ENCODE results near the gene GRIN2C. TPM values are rescaled to one million over a fixed set of nuclear protein-coding genes. Genes with fewer than 3 reads are reported as not detected.

GRIN2C gene
- total RNA-seq, 1 donor from 2014 or later = 0.12 TPM

DNA sequence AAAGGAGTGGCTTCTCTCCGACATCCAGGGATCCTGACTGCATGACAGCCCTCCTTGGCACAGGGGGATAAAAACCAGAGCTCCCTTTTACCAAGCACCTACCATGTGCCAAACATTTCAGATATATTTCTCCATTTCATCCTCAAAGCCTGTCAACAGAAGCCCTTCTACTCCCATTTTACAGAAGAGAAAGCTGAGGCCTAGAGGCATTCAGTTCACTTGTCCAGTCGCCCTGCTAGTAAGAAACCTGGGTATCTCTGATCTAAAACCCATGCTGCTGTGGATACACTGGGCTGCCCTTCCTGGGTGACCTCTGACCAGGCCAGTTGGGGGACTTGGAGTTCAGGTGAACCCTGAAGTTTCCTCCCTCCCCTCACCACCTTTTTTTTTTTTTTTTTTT, 19.0 kb upstream of the GRIN2C start:
- TF ChIP-seq, protein P1, sequence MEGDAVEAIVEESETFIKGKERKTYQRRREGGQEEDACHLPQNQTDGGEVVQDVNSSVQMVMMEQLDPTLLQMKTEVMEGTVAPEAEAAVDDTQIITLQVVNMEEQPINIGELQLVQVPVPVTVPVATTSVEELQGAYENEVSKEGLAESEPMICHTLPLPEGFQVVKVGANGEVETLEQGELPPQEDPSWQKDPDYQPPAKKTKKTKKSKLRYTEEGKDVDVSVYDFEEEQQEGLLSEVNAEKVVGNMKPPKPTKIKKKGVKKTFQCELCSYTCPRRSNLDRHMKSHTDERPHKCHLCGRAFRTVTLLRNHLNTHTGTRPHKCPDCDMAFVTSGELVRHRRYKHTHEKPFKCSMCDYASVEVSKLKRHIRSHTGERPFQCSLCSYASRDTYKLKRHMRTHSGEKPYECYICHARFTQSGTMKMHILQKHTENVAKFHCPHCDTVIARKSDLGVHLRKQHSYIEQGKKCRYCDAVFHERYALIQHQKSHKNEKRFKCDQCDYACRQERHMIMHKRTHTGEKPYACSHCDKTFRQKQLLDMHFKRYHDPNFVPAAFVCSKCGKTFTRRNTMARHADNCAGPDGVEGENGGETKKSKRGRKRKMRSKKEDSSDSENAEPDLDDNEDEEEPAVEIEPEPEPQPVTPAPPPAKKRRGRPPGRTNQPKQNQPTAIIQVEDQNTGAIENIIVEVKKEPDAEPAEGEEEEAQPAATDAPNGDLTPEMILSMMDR (IDR thresholded peaks at IDR 0.05; ENCODE audit: partially characterized antibody, unreplicated experiment) = no peak

DNA sequence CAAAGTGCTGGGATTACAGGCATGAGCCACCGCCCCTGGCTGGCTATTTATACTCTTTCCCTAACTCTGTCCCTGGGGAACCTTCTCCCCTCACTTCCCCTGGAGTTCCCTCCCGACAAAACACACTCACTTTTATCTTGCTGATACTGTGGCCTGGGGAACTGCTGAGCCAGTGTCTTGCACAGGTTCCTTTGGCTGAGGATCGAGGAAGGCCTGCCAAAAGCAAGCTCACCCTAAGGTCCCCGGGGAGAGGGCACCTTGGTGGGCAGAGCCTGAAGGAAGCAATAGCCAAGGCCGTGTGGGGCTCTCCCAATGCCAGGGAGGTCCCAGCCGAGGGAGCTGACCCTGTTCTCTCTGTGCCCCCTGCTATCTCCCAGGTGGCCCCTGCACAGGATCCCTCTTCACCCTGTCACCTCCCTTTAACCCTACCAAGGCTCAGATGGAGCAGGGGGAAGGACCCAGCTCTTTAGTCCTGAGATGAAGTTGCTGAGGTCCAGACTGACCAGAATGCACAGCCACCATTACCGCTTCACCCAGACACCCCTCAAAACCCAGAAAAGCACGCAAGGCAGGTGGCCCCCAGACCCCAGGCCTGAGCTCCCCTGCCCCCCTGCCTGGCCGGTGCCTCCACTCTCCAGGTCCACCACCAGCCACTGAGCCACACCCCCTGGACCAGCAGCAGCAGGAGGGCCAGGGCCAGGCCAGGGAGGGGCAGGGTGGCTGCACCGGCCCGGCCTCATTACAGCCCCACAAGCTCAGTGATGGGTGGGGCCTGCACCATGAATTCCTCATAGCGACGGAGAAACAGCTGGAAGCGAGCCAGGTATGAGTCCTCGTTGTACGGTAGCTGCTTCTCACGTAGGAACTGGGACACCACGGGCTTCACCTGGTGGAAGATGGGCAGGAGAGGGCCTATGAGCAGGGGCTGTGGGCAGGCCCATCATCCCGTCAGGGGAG, 18.2 kb upstream of the GRIN2C start:
- Mint-ChIP-seq H3K27me3 (ENCODE audit: unreplicated experiment) (peaks cover 11% of the 10 kb centered on the region), H3K27ac (ENCODE audit: unreplicated experiment) (no peak overlapping the region), H3K4me3 (ENCODE audit: unreplicated experiment) (no peak overlapping the region), H3K4me1 (ENCODE audit: low read depth, unreplicated experiment) (peaks cover 2% of the 10 kb centered on the region), H3K9me3 (ENCODE audit: unreplicated experiment) (peaks cover 10% of the 10 kb centered on the region), H3K36me3 (ENCODE audit: unreplicated experiment) (no peaks in the 10 kb centered on the region)
- no peak for DNase-seq
- TF ChIP-seq, protein P1 (IDR thresholded peaks at IDR 0.05; ENCODE audit: partially characterized antibody, unreplicated experiment) = no peak

More for the DNA sequence above, 19.0 kb upstream of the GRIN2C start:
- no peak for DNase-seq
- peaks cover 7% of the 10 kb centered on the region for H3K27me3 Mint-ChIP-seq (ENCODE audit: unreplicated experiment)
- H3K4me1 Mint-ChIP-seq (ENCODE audit: low read depth, unreplicated experiment) = peaks cover 2% of the 10 kb centered on the region
- H3K36me3 Mint-ChIP-seq (ENCODE audit: unreplicated experiment) = no peaks in the 10 kb centered on the region
- no peak overlapping the region for H3K4me3 Mint-ChIP-seq (ENCODE audit: unreplicated experiment)
- no peak overlapping the region for H3K27ac Mint-ChIP-seq (ENCODE audit: unreplicated experiment)
- peaks cover 4% of the 10 kb centered on the region for H3K9me3 Mint-ChIP-seq (ENCODE audit: unreplicated experiment)

DNA sequence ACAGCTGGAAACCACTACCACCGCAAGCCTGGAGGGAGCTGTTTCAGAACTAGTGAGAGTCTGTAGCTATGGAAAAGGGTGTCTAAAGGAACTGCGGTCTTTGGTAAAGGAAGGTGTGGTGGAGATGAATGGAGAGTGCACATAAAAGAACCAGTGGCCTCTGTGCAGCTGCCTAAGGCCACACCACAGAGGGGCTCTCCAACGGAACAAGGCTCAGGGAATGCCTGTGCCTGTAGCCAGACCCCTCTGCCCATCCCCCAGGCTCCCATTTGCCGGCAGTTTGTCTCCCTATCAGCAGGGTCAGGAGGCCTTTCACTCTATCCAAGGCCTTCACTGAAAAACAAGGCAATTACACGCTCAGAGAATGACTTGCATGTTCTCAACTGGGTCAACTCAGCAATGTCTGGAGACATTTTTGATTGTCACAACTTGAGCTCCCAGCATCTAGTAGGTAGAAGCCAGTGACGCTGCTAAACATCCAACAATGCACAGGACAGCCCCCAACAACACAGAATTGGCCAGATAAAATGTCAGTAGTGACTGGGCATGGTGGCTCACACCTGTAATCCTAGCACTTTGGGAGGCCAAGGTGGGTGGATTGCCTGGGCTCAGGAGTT, 16.4 kb upstream of the GRIN2C start:
- DNase-seq = no peak
- Mint-ChIP-seq H3K4me3 (ENCODE audit: unreplicated experiment) (no peak overlapping the region), H3K9me3 (ENCODE audit: unreplicated experiment) (peaks cover 10% of the 10 kb centered on the region), H3K27ac (ENCODE audit: unreplicated experiment) (no peak overlapping the region), H3K36me3 (ENCODE audit: unreplicated experiment) (no peaks in the 10 kb centered on the region), H3K27me3 (ENCODE audit: unreplicated experiment) (peaks cover 12% of the 10 kb centered on the region), H3K4me1 (ENCODE audit: low read depth, unreplicated experiment) (peaks cover 6% of the 10 kb centered on the region)
- TF ChIP-seq, protein P1 (IDR thresholded peaks at IDR 0.05; ENCODE audit: partially characterized antibody, unreplicated experiment) = no peak

DNA sequence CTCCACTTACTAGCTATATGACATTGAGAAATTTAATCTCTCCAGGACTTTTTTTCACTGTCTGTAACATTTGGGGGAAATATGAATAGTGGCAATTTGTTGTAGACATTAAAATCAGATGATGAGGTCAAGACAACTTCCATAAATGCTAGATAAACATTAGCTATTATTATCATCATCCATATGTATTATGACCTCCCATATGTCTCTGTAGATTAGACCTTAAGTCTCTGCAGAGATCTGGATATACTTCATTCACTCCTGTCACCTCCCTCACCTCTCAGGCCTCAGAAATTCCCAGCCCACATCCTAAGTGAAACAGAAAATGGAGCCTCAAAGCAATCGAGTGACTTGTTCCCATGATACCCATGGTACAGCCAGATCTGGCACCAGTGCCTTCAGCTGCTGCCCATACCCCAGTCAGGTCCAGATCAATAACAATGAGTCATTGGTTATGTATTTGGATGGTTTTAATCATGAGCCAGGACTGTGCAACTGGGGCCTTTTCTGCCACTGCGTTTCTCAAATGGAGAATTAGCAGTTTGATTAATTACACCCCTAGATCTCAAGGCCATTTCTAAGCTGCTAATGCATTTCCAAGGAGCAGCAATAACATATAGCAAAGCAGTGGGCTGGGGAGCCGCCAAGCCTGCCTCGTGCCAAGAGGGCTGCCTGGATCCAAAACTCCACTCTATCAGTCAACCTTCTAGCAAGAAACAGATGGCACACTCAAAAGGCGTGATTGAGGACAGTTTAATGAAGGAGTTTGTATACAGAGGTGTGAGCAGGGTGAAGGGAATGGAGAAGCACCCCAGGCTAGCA, 15.7 kb upstream of the GRIN2C start:
- Mint-ChIP-seq H3K4me1 (ENCODE audit: low read depth, unreplicated experiment) (peaks cover 6% of the 10 kb centered on the region), H3K9me3 (ENCODE audit: unreplicated experiment) (peaks cover 10% of the 10 kb centered on the region), H3K36me3 (ENCODE audit: unreplicated experiment) (no peaks in the 10 kb centered on the region), H3K27me3 (ENCODE audit: unreplicated experiment) (peaks cover 12% of the 10 kb centered on the region), H3K4me3 (ENCODE audit: unreplicated experiment) (no peak overlapping the region), H3K27ac (ENCODE audit: unreplicated experiment) (no peak overlapping the region)
- DNase-seq = no peak
- TF ChIP-seq, protein P1 (IDR thresholded peaks at IDR 0.05; ENCODE audit: partially characterized antibody, unreplicated experiment) = no peak
